ENCODE measurements around the gene TMEM223.
"Not testable (repeated sequence)": the region's sequence is repeated elsewhere in the genome, so short reads cannot be mapped to it uniquely, and the experiment has no call there.

GRCh38 chr11:62760867-62761227 lies 31.0 kb downstream of the TMEM223 start:
- TF ChIP-seq CTCF, POLR2A (IDR thresholded peaks at IDR 0.05): not testable (repeated sequence)

Measured in Peyer's patch (tissue), 4 donors.